ENCODE measurements around the gene OR1I1. TPM values are rescaled to one million over a fixed set of nuclear protein-coding genes. Genes with fewer than 3 reads are reported as not detected.
"Not testable (repeated sequence)": the region's sequence is repeated elsewhere in the genome, so short reads cannot be mapped to it uniquely, and the experiment has no call there.

OR1I1 gene
- polyA plus RNA-seq, 3 donors from 2014 or later, result not detected

DNA sequence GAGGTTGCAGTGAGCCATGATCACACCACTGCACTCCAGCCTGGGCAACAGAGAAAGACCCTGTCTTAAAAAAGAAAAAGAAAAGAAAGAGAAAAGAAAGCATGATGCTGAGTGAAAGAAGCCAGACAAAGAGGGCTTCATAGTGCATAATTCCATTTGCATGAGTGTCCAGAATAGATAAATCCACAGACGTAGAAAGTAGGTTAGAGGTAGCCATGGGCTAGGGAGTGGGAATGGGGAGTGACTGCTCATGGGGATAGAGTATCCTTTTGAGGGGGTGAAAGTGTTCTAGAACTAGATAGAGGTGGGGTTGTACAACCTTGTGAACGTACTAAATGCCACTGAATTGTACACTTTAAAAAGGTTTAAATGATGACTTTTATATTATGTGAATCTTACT lies 7.6 kb upstream of the OR1I1 start:
- Mint-ChIP-seq H3K27me3 (ENCODE audit: low read depth in 3 of 3) (peaks cover 0 to 9% (median 3%) of the 10 kb centered on the region in 3 donors), H3K27ac (no peak overlapping the region), H3K4me3 (no peak overlapping the region), H3K4me1 (no peaks in the 10 kb centered on the region), H3K9me3 (no peaks in the 10 kb centered on the region), H3K36me3 (no peaks in the 10 kb centered on the region)
- DNase-seq, result no peak

DNA sequence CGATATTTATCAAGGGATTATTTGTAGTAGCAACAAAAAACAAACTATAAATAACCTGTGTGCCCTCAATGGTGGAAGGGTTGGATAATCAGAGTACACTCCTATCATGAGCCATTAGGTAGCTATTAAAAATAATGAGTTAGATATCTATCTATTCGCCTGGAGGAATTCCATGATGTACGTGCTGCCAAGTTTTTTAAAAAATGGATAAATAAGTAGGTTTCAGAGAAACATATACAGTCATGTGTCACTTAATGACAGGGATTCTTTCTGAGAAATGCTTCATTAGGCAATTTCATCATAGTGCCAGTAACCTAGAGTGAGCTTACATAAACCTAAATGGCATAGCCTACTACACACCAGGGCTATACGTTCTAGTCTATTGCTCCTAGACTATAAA lies 6.2 kb upstream of the OR1I1 start:
- Mint-ChIP-seq H3K27ac (no peak overlapping the region), H3K9me3 (no peaks in the 10 kb centered on the region), H3K4me3 (no peak overlapping the region), H3K27me3 (ENCODE audit: low read depth in 3 of 3) (peaks cover 2 to 9% (median 3%) of the 10 kb centered on the region in 3 donors), H3K36me3 (no peaks in the 10 kb centered on the region), H3K4me1 (no peaks in the 10 kb centered on the region)
- no peak for DNase-seq

DNA sequence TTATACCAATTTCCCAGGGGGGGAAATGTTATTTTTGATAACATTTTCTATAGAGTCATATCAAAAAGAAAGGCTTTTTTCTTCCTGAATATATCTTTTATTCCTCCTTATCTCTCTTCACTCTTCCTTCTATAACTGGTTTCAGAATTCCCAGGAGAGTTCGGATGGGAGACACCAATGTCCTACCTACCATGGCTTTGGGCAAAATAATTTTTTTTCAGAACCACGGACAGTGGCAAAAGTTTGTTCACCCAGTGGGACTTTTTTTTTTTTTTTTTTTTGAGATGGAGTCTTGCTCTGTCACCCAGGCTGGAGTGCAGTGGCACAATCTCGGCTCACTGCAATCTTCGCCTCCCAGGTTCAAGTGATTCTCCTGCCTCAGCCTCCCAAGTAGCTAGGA lies 2.0 kb upstream of the OR1I1 start:
- not testable (repeated sequence) for H3K36me3 Mint-ChIP-seq; H3K4me1 Mint-ChIP-seq; H3K27me3 Mint-ChIP-seq (ENCODE audit: low read depth in 3 of 3); H3K9me3 Mint-ChIP-seq; DNase-seq; H3K27ac Mint-ChIP-seq; H3K4me3 Mint-ChIP-seq

DNA sequence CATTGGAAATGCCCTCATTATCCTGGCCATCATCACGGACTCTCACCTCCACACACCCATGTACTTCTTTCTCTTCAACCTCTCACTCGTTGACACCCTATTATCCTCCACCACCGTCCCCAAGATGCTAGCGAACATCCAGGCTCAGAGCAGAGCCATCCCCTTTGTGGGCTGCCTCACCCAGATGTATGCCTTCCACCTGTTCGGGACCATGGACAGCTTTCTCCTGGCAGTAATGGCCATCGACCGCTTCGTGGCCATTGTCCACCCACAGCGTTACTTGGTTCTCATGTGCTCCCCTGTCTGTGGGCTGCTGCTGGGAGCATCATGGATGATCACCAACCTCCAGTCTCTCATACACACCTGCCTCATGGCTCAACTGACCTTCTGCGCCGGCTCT lies 5.2 kb downstream of the OR1I1 start:
- no peak for DNase-seq
- Mint-ChIP-seq H3K4me3 (no peak overlapping the region), H3K36me3 (no peaks in the 10 kb centered on the region), H3K9me3 (peaks cover 0 to 3% (median 0%) of the 10 kb centered on the region in 6 donors), H3K27me3 (ENCODE audit: low read depth in 3 of 3) (peaks cover 2 to 12% (median 4%) of the 10 kb centered on the region in 3 donors), H3K27ac (no peak overlapping the region), H3K4me1 (peaks cover 2 to 3% of the 10 kb centered on the region in 2 donors)

DNA sequence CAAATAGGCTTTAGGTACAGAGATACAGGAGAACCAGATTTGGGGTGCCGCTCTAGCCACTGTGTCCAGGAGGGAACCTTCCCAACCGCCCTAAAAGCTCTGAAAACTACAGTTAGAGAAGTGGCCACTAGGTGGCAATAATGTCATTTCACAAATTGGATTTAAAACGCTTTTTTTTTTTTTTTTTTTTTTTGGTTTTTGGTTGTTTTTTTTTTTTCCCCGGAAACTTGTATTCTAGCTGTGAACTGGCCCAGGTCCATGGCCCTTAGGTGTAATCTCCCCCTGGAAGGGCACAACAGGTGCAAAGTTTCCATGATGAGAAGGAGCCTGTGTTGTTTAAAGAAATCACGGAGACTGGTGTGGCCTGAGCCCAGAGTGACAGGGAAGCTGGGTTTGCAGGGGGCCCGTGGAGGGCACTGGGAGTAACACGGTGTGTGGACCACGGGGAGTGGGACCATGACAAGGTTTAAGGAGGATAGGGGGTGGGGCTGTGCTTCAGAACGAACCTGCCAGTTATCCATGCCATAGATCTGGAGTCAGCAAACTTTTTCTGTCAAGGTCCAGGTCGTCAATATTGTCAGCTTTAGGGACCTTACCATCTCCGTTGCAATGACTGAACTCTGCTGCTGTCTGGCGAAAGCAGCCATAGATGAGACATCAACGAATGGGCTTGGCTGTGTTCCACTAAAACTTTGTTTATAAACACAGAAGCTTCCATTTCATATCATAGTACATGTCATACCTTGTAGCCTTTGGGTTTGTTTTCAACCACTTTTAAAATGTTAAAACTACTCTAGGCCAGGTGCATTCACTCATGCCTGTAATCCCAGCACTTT lies 10.1 kb downstream of the OR1I1 start:
- peak; percentile 54 to 67 (median 64) for DNase-seq
- peak overlapping the region in 1 of 5 donors; percentile 47 for H3K4me3 Mint-ChIP-seq
- no peaks in the 10 kb centered on the region for H3K36me3 Mint-ChIP-seq
- peaks cover 1 to 5% (median 2%) of the 10 kb centered on the region in 3 donors for H3K27me3 Mint-ChIP-seq (ENCODE audit: low read depth in 3 of 3)
- H3K4me1 Mint-ChIP-seq, result peaks cover 4 to 6% of the 10 kb centered on the region in 2 donors
- peaks cover 0 to 3% (median 0%) of the 10 kb centered on the region in 6 donors for H3K9me3 Mint-ChIP-seq
- peak overlapping the region in 2 of 6 donors; percentile 39 to 72 for H3K27ac Mint-ChIP-seq

DNA sequence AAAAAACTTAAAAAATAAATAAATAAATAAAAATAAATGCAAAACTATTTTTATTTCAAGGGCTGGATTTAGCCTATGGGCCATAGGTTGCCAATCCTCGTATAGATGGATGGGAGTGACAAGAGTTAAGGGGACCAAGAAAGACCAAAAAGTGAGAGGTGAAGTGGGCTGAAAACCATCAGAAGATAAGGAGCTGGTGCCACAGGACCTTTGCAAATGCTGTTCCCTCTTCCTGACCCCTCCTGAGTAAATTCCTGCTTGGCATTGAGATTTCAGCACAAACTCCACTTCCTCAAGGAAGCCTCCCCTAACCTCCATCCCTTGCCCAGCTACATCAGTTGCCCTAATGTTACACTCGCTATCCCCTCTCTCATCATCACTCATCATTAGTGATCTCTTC lies 11.0 kb downstream of the OR1I1 start:
- peak overlapping the region in 1 of 5 donors; percentile 3 for H3K4me3 Mint-ChIP-seq
- peaks cover 1 to 3% (median 2%) of the 10 kb centered on the region in 3 donors for H3K27me3 Mint-ChIP-seq (ENCODE audit: low read depth in 3 of 3)
- DNase-seq, result no peak
- no peaks in the 10 kb centered on the region for H3K9me3 Mint-ChIP-seq
- no peaks in the 10 kb centered on the region for H3K36me3 Mint-ChIP-seq
- peak overlapping the region in 1 of 6 donors; percentile 35 for H3K27ac Mint-ChIP-seq
- peaks cover 4 to 6% of the 10 kb centered on the region in 2 donors for H3K4me1 Mint-ChIP-seq

DNA sequence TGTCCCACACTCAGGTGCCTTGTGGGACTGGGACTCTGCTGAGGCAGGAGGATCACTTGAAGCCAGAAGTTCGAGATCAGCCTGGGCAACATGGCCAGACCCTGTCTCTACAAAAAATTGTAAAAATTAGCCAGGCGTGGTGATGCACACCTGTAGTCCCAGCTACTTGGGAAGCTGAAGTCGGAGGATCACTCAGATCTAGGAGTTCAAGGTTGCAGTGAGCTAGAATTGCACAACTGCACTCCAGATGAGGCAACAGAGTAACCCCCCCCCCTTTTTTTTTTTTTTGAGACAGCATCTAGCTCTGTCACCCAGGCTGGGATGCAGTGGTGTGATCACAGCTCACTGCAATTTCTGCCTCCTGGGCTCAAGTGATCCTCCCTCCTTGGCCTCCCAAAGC lies 14.2 kb downstream of the OR1I1 start:
- Mint-ChIP-seq H3K36me3 (no peaks in the 10 kb centered on the region), H3K4me3 (no peak overlapping the region), H3K4me1 (peaks cover 4 to 6% of the 10 kb centered on the region in 2 donors), H3K9me3 (no peaks in the 10 kb centered on the region), H3K27ac (no peak overlapping the region), H3K27me3 (ENCODE audit: low read depth in 3 of 3) (peaks cover 0 to 5% (median 0%) of the 10 kb centered on the region in 3 donors)
- no peak for DNase-seq

DNA sequence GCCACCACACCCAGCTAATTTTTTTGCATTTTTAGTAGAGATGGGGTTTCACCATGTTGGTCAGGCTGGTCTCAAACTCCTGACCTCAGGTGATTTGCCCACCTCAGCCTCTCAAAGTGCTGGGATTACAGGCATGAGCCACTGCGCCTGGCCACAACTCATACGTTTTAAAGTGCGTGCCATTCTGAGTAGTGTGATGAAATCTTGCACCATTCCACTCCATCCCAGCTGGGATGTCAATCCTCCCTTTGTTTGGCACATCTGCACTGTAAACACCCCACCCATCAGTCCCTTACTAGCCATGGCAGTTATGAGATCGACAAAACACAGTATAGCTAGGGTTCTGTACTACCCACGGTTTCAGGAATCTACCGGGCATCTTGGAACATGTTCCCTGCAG lies 16.0 kb downstream of the OR1I1 start:
- H3K36me3 Mint-ChIP-seq; H3K27me3 Mint-ChIP-seq (ENCODE audit: low read depth in 3 of 3); H3K4me1 Mint-ChIP-seq; H3K27ac Mint-ChIP-seq; H3K4me3 Mint-ChIP-seq; H3K9me3 Mint-ChIP-seq; DNase-seq: not testable (repeated sequence)

DNA sequence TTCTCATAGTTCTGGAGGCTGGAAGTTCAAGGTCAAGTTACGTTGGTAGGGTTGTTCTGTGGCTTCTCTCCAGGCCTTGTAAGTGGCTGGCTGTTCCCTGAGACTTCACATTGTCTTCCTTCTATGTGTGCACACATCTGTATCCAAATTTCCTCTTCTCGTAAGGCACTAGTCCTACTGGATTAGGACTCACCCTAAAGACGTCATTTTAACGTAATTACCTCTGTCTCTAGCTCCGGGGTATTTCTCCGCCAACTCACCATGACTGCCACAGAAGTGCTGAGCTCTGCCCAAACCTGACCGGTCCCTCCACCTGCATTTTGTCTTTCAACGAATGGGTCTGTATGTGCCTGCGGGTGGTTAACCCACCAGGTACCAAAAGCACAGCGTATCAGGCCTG lies 16.4 kb downstream of the OR1I1 start:
- Mint-ChIP-seq H3K36me3 (peaks cover 0 to 1% (median 1%) of the 10 kb centered on the region in 3 donors), H3K9me3 (peaks cover 2 to 8% (median 3%) of the 10 kb centered on the region in 6 donors), H3K4me1 (no peaks in the 10 kb centered on the region), H3K27ac (no peak overlapping the region), H3K4me3 (no peak overlapping the region), H3K27me3 (ENCODE audit: low read depth in 3 of 3) (peaks cover 0 to 9% (median 2%) of the 10 kb centered on the region in 3 donors)
- no peak for DNase-seq

DNA sequence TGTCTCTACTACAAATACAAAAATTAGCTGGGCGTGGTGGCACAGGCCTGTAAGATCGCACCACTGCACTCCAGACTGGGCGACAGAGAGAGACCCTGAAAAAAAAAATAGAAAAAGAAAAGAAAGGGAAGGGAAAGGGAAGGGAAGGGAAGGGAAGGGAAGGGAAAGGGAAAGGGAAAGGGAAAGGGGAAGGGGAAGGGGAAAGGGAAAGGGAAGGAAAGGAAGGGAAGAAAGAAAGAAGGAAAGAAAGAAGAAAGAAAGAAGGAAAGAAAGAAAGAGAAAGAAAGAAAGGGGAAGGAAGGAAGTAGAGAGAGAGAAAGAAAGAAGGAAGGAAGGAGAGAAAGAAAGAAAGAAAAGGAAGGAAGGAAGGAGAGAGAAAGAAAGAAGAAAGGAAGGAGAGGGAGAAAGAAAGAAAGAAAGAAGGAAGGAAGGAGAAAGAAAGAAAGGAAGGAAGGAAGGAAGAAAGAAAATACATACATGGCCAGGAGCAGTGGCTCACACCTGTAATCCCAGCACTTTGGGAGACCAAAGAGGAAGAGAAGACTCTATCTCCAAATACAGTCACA lies 17.1 kb downstream of the OR1I1 start:
- Mint-ChIP-seq H3K36me3 (peaks cover under 1 to 5% (median 5%) of the 10 kb centered on the region in 3 donors), H3K27ac (no peak overlapping the region), H3K4me3 (no peak overlapping the region), H3K4me1 (no peaks in the 10 kb centered on the region), H3K27me3 (ENCODE audit: low read depth in 3 of 3) (peaks cover 1 to 11% (median 3%) of the 10 kb centered on the region in 3 donors), H3K9me3 (peaks cover 5 to 14% (median 8%) of the 10 kb centered on the region in 6 donors)
- no peak for DNase-seq

DNA sequence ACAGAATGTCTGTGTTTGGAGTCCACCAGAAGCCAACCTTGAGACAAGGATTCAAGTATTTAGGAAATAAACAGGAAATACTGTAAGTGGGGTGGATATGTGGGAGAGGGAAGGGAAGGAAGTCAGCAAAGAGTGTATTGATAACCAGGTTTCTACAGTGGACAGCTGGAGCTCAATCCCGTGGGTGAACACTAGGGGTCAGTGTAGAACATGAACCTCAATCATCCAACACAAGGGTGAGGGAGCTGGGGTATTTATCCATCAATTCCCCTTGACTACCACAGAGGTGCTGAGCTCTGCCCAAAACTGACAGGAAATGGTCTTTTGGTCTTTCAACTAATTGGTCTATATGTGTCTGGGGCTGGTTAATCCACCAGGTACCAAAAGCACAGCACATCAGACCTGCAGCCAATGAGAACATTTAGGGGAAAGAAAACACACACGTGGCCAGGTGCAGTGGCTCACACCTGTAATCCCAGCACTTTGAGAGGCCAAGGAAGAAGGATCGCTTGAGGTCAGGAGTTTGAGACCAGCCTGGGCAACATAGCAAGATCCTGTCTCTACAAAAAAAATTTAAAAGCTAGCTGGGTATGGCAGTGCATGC lies 19.6 kb downstream of the OR1I1 start:
- H3K4me3 Mint-ChIP-seq, result no peak overlapping the region
- DNase-seq, result peak; percentile 27 to 41 (median 27)
- no peak overlapping the region for H3K27ac Mint-ChIP-seq
- H3K27me3 Mint-ChIP-seq (ENCODE audit: low read depth in 3 of 3), result peaks cover 7 to 26% (median 12%) of the 10 kb centered on the region in 3 donors
- peaks cover 3 to 8% of the 10 kb centered on the region in 2 donors for H3K4me1 Mint-ChIP-seq
- H3K9me3 Mint-ChIP-seq, result peaks cover 8 to 22% (median 13%) of the 10 kb centered on the region in 6 donors
- H3K36me3 Mint-ChIP-seq, result peaks cover 4 to 17% (median 10%) of the 10 kb centered on the region in 3 donors

DNA sequence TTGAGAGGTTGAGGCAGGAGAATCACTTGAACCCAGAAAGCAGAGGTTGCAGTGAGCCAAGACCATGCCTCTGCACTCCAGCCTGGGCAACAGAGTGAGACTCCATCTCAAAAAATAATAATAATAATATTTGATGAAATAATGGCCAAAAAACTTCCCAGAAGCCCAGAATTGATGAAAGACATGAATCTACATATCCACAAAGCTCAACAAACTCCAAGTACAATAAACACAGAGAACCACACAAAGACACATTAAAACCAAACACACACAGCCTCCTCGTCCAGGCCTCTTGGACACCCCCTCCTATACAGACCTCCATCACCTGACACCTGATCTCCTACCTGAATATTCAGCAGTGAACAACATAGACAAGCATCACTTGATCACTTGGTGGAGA lies 22.0 kb downstream of the OR1I1 start:
- Mint-ChIP-seq H3K27ac (no peak overlapping the region), H3K4me3 (no peak overlapping the region), H3K27me3 (ENCODE audit: low read depth in 3 of 3) (peaks cover 17 to 34% (median 17%) of the 10 kb centered on the region in 3 donors), H3K36me3 (peaks cover 4 to 17% (median 10%) of the 10 kb centered on the region in 3 donors), H3K9me3 (peaks cover 8 to 22% (median 13%) of the 10 kb centered on the region in 6 donors), H3K4me1 (peaks cover 7 to 12% of the 10 kb centered on the region in 2 donors)
- no peak for DNase-seq

DNA sequence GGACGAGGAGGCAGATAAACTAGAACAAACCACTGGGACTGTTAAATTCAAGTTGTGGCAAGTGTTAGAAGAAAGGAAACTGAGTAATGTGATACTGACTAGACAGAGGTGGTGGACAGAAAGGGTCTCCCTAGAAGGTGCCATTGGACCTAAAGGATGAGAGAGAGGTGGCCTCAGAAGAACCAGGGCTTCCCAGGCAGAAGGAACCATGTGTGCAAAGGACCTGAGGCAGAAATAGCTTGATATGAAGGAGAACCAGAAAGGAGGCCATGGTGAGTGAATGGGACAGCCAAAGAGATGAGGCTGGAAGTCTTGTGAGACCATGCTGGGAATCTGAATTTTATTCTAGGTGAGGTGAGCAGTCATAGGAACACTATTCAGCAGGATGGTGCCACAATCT lies 22.4 kb downstream of the OR1I1 start:
- peaks cover 17 to 34% (median 17%) of the 10 kb centered on the region in 3 donors for H3K27me3 Mint-ChIP-seq (ENCODE audit: low read depth in 3 of 3)
- no peak overlapping the region for H3K27ac Mint-ChIP-seq
- H3K9me3 Mint-ChIP-seq, result peaks cover 8 to 22% (median 13%) of the 10 kb centered on the region in 6 donors
- H3K4me1 Mint-ChIP-seq, result peaks cover 7 to 12% of the 10 kb centered on the region in 2 donors
- DNase-seq, result no peak
- peaks cover 4 to 17% (median 10%) of the 10 kb centered on the region in 3 donors for H3K36me3 Mint-ChIP-seq
- H3K4me3 Mint-ChIP-seq, result no peak overlapping the region

DNA sequence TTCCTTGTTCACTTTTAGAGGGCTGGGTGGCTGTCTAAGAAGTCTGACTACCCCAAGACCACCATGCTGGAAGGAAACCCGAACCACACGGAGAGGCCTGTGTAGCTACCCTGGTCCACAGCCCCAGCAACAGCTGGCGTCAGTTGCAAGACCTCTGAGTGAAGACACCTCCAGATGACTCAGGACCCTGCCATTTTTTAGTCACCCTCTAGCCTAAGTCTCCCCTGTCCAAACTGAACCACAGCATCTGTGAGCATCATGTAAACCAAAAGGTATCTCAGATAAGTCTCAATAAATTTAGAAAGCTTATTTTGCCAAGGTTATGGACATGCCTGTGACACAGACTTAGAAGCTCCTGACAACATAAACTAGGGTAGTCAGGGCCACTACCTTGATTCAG lies 23.0 kb downstream of the OR1I1 start:
- peaks cover 17 to 34% (median 17%) of the 10 kb centered on the region in 3 donors for H3K27me3 Mint-ChIP-seq (ENCODE audit: low read depth in 3 of 3)
- peaks cover 7 to 12% of the 10 kb centered on the region in 2 donors for H3K4me1 Mint-ChIP-seq
- DNase-seq, result no peak
- peaks cover 4 to 17% (median 10%) of the 10 kb centered on the region in 3 donors for H3K36me3 Mint-ChIP-seq
- peaks cover 8 to 22% (median 13%) of the 10 kb centered on the region in 6 donors for H3K9me3 Mint-ChIP-seq
- H3K4me3 Mint-ChIP-seq, result no peak overlapping the region
- H3K27ac Mint-ChIP-seq, result no peak overlapping the region

Data from immature natural killer cell (primary cell).